ENCODE measurements around the gene TRAF5.
"Not testable (repeated sequence)": the region's sequence is repeated elsewhere in the genome, so short reads cannot be mapped to it uniquely, and the experiment has no call there.

Gene TRAF5

DNA sequence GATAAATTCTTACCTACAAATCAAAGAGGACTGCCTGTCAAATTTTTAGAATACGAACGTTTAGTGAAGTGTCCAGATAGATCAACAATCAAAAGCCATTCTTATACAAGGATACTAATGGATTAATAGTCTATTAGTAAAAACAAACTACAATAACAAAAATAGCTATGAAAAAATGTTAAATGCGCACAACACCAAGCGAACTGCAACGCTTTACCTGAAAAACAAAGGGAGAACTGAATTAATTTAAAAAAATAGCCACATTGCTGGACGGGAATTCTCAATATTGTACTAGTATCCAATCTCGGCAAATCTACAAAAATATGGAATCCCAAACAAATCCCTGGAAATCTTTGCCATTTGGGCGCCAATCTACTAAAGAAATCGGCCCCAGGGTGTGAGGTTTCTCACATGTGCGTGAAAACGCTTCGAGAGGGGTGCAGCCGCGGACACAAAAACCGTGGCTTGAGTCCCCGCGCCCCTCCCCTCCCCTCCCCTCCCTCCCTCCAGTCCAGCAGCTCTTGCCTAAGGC is 55.6 kb downstream of the TRAF5 start:
- DNase-seq = no peak

DNA sequence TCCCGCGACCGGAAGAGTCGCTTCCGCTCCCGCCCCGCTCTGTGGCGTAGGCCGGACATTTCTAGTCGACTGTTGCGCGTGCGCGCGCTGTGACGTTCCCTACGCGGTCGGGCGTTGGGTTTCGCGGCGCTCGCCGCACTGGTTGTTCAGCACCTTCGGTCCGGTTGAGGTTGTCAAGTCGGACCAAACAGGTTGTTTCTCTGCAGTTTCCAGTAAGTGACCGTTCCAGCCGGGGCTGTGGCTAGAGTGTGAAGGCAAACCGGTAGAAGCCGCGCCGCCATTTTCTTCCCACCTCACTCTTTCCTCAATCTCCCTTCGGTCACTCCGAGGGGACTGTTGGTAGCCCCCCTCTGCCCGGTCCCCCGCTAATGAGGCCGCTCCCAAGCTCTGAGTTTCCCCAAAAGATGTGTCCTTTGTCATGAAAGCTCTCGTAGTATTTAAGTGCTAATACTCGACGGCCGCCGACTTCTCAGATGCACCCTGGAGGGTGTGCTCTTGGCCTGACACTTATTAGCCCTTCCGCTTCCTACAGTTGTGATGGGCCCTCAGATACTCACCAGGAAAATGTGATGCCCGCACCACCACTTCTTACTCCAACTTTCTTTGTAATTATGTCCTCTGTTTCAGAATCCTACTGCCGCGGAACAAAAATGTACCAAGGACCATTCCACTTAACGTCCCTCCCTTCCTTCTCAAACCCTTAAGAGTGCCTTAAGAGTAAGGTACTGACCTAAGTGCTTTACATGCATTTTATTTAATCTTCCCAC is 56.3 kb downstream of the TRAF5 start:
- DNase-seq = peak; percentile 73

DNA sequence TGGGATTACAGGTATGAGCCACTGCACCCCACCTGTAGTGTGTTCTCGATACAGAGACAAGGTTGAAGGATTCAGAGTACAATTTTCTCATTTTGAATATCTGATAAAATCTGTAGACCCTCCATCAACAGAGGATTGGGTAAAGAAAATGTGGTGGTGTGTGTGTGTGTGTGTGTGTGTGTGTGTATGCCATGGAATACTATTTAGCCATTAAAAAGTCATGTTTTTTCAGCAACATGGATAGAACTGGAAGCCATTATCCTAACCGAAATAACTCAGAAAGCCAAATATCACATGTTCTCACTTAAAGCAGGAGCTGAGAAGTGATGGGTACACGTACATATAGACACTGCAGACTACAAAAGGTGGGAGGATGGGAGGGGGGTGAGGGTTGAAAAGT is 57.9 kb downstream of the TRAF5 start:
- no peak for DNase-seq

DNA sequence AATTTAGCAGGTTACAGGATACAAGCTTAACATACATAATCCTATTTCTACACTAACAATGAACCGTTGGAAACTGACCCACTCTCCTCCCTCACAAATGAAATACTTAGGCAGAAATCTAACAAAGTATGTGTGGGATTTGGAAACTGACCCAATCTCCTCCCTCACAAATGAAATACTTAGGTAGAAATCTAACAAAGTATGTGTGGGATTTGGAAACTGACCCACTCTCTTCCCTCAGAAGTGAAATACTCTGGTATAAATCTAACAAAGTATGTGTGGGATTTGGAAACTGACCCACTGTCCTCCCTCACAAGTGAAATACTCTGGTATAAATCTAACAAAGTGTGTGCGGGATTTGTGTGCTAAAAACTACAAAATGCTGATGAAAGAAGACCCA is 60.3 kb downstream of the TRAF5 start:
- no peak for DNase-seq

DNA sequence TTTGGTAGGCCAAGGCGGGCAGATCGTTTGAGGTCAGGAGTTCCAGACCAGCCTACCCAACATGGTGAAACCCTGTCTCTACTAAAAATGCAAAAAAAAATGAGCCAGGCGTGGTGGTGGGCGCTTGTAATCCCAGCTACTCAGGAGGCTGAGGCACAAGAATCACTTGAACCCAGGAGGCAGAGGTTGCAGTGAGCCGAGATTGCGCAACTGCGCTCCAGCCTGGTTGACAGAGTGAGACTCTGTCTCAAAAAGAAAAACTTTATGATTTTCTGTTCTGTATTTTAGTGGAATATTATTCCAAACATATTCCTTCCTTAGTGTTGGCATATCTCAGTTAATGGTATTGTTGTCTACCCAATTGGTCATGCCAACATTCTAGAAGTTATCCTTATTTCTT is 64.2 kb downstream of the TRAF5 start:
- not testable (repeated sequence) for DNase-seq

DNA sequence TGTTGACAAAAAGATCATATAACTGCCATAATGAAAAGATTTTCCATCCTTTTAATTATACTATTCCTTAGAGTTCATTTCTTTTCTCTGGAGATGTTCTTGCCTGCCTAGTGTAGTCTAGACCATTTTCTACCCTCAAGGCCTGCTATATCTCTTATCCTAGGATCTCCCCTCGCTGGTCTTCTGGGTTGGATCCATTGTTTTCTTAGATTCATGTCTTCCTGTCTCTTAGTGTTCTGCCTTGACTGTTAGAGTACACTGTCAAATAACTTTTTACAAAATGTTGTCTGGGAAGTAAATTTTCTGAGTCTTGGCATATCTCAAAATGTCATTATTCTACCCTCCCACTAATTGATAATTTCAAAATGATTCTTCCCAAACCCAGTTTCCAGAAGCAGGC is 66.6 kb downstream of the TRAF5 start:
- DNase-seq = no peak

DNA sequence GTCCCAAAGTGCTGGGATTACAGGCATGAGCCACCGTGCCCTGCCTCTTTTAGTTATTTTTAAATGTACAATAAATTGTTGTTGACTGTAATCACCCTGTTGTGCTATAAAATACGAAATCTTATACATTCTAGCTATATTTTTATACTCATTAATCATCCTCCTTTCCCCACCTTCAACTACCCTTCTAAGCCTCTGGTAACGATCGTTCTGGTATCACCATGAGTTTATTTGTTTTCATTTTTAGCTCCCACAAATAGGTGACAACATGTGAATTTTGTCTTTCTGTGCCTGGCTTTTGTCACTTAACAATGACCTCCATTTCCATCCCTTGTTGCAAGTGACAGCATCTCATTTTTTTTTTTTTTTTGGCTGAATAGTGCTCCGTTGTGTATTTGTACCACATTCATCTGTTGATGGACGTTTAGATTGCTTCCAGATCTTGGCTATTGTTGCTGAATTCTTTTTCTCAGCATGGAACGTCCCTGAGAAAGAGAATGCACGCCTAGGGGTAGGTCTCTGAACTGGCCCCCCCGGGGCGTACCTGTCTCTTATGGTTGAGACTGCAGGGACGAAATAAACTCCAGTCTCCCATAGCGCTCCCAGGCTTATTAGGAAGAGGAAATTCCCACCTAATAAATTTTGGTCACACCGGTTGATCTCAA is 71.8 kb downstream of the TRAF5 start:
- DNase-seq = not testable (repeated sequence)

DNA sequence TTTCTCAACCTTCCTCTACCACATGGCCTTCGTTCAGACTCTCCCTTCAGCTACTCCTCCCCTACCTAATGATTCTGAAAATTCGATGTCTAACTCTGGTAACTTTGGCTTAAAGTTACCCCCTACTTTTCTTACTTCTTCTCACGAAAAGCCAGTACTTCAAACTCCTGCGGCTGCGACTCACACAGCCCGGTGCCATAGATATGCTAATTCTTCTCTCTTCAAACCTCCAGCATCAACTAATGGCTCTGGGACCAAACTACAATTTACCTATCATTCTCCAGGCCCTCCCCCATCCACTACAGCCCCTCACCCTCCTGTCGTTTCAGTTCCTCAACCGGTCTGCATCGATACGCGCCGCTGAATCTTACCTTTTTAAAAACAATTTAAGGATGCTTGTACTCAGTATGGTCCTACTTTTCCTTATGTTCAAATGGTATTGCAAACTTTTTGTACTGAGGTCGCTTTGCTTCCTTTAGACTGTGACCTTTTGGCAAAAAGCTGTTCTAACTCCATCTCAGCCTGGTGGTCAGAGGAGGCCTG is 73.3 kb downstream of the TRAF5 start:
- DNase-seq = not testable (repeated sequence)

DNA sequence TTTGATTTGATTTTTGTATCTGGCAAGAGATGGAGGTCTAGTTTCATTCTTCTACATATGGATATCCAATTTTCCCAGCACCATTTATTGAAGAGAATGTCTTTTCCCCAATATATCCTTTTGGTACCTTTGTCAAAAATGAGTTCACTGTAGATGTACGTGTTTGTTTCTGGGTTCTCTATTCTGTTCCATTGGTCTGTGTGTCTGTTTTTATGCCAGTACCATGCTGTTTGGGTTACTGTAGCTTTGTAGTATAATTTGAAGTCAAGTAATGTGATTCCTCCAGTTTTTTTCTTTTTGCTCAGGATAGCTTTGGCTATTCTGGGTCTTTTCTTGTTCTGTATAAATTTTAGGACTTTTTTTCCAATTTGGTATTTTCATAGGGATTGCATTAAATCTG is 75.1 kb downstream of the TRAF5 start:
- DNase-seq = not testable (repeated sequence)

DNA sequence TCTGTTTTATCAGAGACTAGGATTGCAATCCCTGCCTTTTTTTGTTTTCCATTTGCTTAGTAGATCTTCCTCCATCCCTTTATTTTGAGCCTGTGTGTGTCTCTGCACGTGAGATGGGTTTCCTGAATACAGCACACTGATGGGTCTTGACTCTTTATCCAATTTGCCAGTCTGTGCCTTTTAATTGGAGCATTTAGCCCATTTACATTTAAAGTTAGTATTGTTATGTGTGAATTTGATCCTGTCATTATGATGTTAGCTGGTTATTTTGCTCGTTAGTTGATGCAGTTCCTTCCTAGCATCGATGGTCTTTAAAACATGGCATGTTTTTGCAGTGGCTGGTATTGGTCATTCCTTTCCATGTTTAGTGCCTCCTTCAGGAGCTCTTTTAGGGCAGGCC is 79.5 kb downstream of the TRAF5 start:
- DNase-seq = not testable (repeated sequence)

DNA sequence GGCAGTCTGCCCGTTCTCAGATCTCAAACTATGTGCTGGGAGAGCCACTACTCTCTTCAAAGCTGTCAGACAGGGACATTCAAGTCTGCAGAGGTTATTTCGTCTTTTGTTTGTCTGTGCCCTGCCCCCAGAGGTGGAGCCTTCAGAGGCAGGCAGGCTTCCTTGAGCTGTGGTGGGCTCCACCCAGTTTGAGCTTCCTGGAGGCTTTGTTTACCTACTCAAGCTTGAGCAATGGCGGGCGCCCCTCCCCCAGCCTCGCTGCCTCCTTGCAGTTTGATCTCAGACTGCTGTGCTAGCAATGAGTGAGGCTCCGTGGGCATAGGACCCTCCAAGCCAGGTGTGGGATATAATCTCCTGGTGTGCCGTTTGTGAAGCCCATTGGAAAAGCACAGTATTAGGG is 81.1 kb downstream of the TRAF5 start:
- not testable (repeated sequence) for DNase-seq

DNA sequence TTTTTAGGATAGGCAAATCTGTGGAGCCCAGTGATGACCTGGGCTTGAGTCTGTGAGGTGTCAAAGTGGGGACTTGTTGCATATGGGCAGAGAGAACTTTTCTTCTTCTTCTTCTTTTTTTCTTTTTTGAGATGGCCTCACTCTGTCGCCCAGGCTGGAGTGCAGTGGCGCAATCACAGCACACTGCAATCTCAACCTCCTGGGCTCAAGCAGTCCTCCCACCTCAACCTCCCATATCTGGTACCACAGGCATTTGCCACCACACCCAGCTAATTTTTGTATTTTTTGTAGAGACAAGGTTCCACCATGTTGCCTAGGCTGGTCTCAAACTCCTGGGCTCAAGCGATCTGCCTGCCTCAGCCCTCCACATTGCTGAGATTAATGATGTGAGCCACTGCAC is 85.0 kb downstream of the TRAF5 start:
- no peak for DNase-seq

DNA sequence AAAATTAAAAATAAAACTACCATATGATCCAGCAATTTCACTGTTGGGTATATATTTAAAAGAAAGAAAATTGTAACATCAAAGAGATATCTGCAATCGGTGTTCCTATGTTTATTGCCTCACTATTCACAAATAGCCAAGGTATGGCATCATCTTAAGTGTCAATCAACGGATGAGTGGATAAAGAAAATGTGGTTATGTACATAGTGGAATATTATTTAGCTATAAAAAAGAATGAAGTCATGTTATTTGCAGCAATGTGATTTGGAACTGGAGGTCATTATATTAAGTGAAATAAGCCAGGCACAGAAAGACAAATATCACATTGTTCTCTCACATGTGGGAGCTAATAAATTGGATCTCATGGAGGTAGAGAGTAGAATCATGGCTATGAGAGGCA is 89.1 kb downstream of the TRAF5 start:
- DNase-seq = no peak

DNA sequence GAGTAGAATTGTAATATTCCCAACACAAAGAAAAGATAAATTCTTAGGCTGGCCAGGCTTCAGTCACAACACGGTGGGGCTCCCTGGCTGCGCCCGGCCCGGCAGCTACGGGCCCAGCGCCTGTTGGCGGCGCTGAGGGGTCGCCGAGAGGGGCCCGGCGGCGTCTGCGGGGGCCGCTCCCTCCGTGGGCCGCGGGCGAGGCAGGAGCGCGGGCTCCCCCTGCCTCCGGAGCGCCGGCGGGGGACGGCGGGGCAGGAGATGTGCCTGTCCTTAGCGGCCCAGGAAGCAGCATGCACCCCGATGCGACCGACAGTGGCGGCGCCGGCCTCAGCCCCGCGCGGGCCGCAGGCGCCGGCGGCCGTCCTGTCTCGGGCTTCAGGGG is 89.6 kb downstream of the TRAF5 start:
- DNase-seq = peak; percentile 18

DNA sequence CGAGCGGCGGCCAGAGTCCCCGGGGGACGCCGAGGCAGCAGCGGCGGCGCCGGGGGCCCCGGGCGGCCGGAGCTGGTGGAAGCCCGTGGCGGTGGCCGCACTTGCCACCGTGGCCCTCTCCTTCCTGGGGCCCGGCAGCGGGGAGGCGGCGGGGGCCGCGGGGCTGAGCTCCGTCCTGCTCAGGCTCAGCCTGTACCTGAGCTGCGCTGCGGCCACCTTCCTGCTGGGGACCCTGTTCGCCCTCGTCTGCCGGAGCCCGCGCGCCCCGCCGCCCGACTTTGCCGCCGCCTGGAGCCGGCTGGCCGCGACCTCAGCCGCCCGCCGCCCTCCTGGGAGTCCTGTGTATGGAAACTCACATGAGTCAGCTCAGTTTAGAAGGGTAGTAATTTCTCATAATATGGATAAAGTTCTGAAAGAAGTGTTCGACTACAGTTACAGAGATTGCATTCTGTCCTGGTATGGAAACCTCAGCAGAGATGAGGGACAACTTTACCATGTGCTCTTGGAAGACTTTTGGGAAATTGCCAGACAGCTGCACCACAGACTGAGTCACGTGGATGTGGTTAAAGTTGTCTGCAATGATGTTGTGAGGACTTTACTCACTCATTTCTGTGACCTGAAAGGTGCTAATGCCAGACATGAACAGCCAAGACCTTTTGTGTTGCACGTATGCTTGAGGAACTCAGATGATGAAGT is 90.1 kb downstream of the TRAF5 start:
- DNase-seq = peak; percentile 31

DNA sequence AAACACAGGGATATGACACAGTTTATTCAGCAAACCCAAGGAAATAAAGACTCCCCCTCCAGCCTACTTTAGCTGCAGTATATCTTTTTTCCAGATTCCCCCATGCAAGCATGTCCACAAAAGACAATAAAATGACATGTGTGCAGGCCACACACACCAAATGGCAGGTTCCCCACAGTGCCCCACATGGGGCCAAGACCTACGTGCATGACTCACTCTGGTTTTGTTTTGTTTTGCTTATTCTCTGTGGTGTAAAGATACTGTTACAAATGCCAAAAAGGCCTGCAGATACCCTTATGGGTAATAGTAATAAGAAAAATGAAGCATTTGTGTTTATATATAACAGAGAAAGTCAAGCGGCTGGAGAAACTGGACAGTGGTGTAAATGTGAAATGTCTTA is 93.8 kb downstream of the TRAF5 start:
- DNase-seq = no peak

DNA sequence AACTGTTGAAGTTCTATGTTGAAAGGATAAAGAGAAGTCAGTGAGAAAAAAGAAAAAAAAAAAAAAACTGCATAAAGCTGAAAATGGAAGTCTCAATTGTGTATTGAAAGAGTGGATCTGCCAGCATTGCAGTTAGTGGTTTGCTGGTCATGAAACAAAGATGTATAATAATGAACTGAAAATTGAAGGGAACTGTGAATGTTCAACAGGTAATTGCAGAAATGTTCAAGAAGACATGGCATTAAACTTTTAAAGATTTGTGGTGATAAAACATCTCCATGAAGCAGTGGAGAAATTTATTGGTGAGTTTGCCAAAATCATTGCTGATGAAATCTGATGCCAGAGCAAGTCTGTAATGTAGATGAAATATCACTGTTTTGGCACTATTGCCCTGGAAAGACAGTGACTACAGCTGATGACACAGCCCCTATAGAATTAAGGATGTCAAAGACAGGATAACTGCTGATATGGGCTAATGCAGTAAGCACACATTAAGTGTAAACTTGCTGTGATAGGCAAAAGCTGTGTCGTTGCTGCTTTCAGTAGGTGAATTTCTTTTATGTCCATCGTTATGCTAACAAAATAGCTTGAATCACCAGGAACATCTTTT is 94.3 kb downstream of the TRAF5 start:
- DNase-seq = no peak

DNA sequence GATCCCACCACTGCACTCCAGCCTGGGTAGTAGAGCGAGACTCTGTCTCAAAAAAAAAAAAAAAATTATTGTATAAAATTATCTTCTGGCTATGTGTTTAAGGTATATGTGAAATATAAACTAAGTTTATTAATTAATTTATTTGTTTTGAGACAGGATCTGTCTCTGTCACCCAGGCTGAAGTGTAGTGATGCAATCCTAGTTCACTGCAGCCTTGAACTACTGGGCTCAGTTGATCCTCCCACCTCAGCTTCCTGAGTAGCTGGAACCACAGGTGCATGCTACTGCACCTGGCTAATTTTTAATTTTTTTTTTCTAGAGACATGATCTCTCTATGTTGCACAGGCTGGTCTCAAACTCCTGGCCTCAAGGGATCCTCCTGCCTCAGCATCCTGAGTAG is 97.4 kb downstream of the TRAF5 start:
- DNase-seq = no peak
